Stimulated activated naive B cell treated with anti-CD40 and anti-IgM and Interleukin-4, amounts not matched to agents 10 μg/mL and 1 μg/mL and 100 μg/mL, for 72 hours (primary cell): ENCODE data around the gene C1QL2.

Experiments
- ATAC-seq, 2 donors: fragments of 150-1000 bp; cut with Tn5 transposase; replicated peaks; 2 replicates each; pipeline ENCODE4 v1.10.0; 2021; ENCODE audit warnings: moderate library complexity in 1 of 2
- DNase-seq: peaks from one replicate; pipeline ENCODE4 v3.0.0; 2021
- H3K27ac Mint-ChIP-seq: one replicate; pipeline ENCODE4 v1.8.0; 2022; ENCODE audit warnings: mild to moderate bottlenecking, mixed read lengths
- H3K27me3 Mint-ChIP-seq, 2 donors: one replicate each; pipeline ENCODE4 v1.8.0; 2022; ENCODE audit warnings: mixed read lengths in 2 of 2
- H3K36me3 Mint-ChIP-seq, 2 donors: one replicate each; pipeline ENCODE4 v1.8.0; 2022; ENCODE audit warnings: mixed read lengths in 2 of 2, mild to moderate bottlenecking in 1 of 2
- H3K4me1 Mint-ChIP-seq, 2 donors: one replicate each; pipeline ENCODE4 v1.8.0; 2022; ENCODE audit warnings: mixed read lengths in 2 of 2, mild to moderate bottlenecking in 1 of 2
- H3K4me3 Mint-ChIP-seq, 2 donors: one replicate each; pipeline ENCODE4 v1.8.0; 2022; ENCODE audit warnings: mild to moderate bottlenecking in 2 of 2, mixed read lengths in 2 of 2, moderate library complexity in 1 of 2
- H3K9me3 Mint-ChIP-seq, 2 donors: one replicate each; pipeline ENCODE4 v1.8.0; 2022; ENCODE audit warnings: mixed read lengths in 2 of 2, mild to moderate bottlenecking in 1 of 2

Gene C1QL2

GRCh38 chr2:119113489-119113770 lies 45.1 kb downstream of the C1QL2 start:
- Mint-ChIP-seq H3K9me3 (peaks cover 13% of the 10 kb centered on the region in 2 donors), H3K36me3 (peaks cover 5 to 7% of the 10 kb centered on the region in 2 donors), H3K27ac (peak overlapping the region; percentile 66), H3K4me1 (peaks cover 0 to 5% of the 10 kb centered on the region in 2 donors), H3K4me3 (no peak overlapping the region), H3K27me3 (peaks cover 22 to 36% of the 10 kb centered on the region in 2 donors)
- no peak for ATAC-seq
- DNase-seq, result no peak

DNA sequence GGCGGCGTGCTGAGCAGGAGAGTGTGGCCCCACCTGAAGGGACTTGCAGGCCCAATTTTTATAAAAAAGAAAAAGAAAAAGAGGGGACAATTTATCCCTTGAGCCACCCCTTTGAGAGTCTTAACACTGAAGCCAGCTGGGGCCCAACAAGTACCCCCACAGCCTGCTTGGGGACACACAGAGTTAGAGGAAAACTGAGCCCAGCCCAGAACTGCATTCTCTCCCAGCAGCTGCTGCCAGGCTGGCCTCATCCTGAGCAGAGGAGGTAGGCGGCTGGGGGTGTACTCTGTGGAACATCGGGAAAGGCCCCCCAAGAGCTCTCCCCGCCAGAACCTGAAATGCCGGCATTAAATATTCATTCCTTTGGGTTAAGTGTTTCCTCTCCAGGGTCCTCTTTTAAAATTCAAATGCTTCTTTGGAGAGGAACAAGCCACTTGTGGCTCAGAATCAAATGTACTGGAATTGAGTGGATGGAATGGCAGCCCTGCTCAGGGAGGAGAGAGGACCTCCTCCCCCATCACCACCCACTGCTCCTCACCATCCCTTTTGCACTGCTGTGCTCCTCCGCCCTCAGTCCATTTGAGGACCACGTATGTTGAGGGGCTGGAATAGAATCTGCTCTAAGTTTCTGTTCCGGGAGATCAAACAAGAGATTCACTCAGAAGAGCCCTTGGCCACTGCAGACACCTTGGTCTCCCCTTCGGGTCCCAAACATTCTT lies 45.6 kb downstream of the C1QL2 start:
- Mint-ChIP-seq H3K4me1 (peaks cover 0 to 5% of the 10 kb centered on the region in 2 donors), H3K27me3 (peaks cover 22 to 33% of the 10 kb centered on the region in 2 donors), H3K9me3 (peaks cover 13% of the 10 kb centered on the region in 2 donors), H3K36me3 (peaks cover 5 to 7% of the 10 kb centered on the region in 2 donors), H3K4me3 (no peak overlapping the region), H3K27ac (peak overlapping the region; percentile 66)
- DNase-seq (no peak), ATAC-seq (no peak)

GRCh38 chr2:119112230-119112629 lies 46.3 kb downstream of the C1QL2 start:
- Mint-ChIP-seq H3K36me3 (peaks cover 5 to 7% of the 10 kb centered on the region in 2 donors), H3K27ac (no peak overlapping the region), H3K4me1 (peaks cover 0 to 5% of the 10 kb centered on the region in 2 donors), H3K4me3 (no peak overlapping the region), H3K9me3 (peaks cover 13% of the 10 kb centered on the region in 2 donors), H3K27me3 (peaks cover 21 to 36% of the 10 kb centered on the region in 2 donors)
- ATAC-seq (peak; percentile 25 to 31), DNase-seq (no peak)

DNA sequence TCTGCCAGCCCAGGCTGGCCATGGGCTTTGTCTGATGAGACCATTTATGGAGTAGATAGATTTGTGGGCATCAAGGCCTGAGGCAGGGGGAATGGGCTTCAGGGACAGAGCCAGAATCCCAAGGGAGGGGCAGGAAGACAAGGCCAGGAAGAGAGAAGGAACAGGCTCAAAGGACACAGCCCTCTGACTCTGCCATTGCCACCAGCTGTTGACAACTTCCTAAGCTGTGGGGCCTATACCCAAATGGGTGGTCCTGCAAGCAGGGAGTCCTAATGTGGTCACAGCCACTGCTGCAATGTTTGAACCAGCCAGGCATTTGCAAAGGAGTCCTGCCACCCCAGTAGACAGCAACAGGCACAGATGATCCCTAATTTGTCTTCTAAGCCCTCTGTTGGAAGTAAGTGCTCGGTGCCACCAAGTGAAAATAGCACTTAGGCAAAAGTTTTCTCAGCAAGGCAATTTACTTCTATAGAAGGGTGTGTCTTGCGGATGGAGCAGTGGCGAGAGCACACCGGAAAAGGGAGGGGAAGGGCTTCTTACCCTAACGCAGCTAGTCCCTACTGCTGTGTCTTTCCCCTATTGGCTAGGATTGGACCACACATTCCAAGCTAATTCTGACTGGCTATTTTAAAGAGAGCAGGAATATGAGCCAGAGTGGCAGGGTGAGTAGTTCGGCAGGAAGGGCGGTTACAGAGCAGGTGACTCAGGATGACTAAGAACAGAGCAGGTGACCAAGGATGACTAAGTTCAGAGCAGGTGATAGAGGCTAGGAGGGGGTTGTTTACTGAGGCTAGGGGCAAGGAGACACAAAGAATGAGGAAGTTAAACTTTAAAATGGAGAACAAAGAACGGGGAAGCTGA lies 47.2 kb downstream of the C1QL2 start:
- Mint-ChIP-seq H3K4me1 (peaks cover 0 to 5% of the 10 kb centered on the region in 2 donors), H3K9me3 (peaks cover 13% of the 10 kb centered on the region in 2 donors), H3K27me3 (peaks cover 16 to 33% of the 10 kb centered on the region in 2 donors), H3K4me3 (no peak overlapping the region), H3K36me3 (peaks cover 5 to 7% of the 10 kb centered on the region in 2 donors), H3K27ac (no peak overlapping the region)
- no peak for DNase-seq
- ATAC-seq, result peak; percentile 33 to 54

- peaks cover 13 to 33% of the 10 kb centered on the region in 2 donors for H3K27me3 Mint-ChIP-seq
- ATAC-seq (no peak), DNase-seq (no peak)
- peaks cover 0 to 5% of the 10 kb centered on the region in 2 donors for H3K4me1 Mint-ChIP-seq
- H3K27ac Mint-ChIP-seq, result no peak overlapping the region
- H3K36me3 Mint-ChIP-seq, result peaks cover 5 to 7% of the 10 kb centered on the region in 2 donors
- H3K4me3 Mint-ChIP-seq, result no peak overlapping the region
- peaks cover 16 to 17% of the 10 kb centered on the region in 2 donors for H3K9me3 Mint-ChIP-seq
Observed at GRCh38 chr2:119109866-119110265, 48.7 kb downstream of the C1QL2 start.

- ATAC-seq (no peak), DNase-seq (no peak)
- Mint-ChIP-seq H3K9me3 (peaks cover 21 to 22% of the 10 kb centered on the region in 2 donors), H3K27ac (no peak overlapping the region), H3K4me3 (no peak overlapping the region), H3K4me1 (peaks cover 0 to 5% of the 10 kb centered on the region in 2 donors), H3K27me3 (peaks cover 5 to 19% of the 10 kb centered on the region in 2 donors), H3K36me3 (peaks cover 5 to 7% of the 10 kb centered on the region in 2 donors)
Observed at GRCh38 chr2:119108186-119108585, 50.4 kb downstream of the C1QL2 start.

- peaks cover 0 to under 1% of the 10 kb centered on the region in 2 donors for H3K4me1 Mint-ChIP-seq
- H3K9me3 Mint-ChIP-seq, result peaks cover 15 to 17% of the 10 kb centered on the region in 2 donors
- H3K27me3 Mint-ChIP-seq, result peaks cover 5 to 10% of the 10 kb centered on the region in 2 donors
- DNase-seq (no peak), ATAC-seq (no peak)
- no peak overlapping the region for H3K4me3 Mint-ChIP-seq
- peaks cover 3 to 4% of the 10 kb centered on the region in 2 donors for H3K36me3 Mint-ChIP-seq
- H3K27ac Mint-ChIP-seq, result no peak overlapping the region
Observed at GRCh38 chr2:119106301-119106897, 52.2 kb downstream of the C1QL2 start.
